ENCODE results near the gene SEMA5A. TPM values are rescaled to one million over a fixed set of nuclear protein-coding genes. Genes with fewer than 3 reads are reported as not detected.

Gene SEMA5A
- total RNA-seq, 1 experiment from 2014 or later: 9.3 TPM

GRCh38 chr5:9356351-9356825 lies 189.5 kb downstream of the SEMA5A start:
- H3K27me3 Mint-ChIP-seq (ENCODE audit: low read depth): no peaks in the 10 kb centered on the region
- TF ChIP-seq TP53 (CRISPR knock-in tag; IDR thresholded peaks at IDR 0.05): no peak
- no peak for TF ChIP-seq TCF7 (CRISPR knock-in tag; IDR thresholded peaks at IDR 0.05; ENCODE audit: low read depth)
- TF ChIP-seq ZNF416 (CRISPR knock-in tag; IDR thresholded peaks at IDR 0.05): no peak
- no peak for TF ChIP-seq ZNF396 (CRISPR knock-in tag; IDR thresholded peaks at IDR 0.05; ENCODE audit: borderline replicate concordance)
- no peak for TF ChIP-seq NFE2L1 (CRISPR knock-in tag; IDR thresholded peaks at IDR 0.05)
- TF ChIP-seq ZNF425 (CRISPR knock-in tag; conservative IDR thresholded peaks at IDR 0.05): no peak
- TF ChIP-seq NR1H2 (CRISPR knock-in tag; IDR thresholded peaks at IDR 0.05): no peak
- TF ChIP-seq SOX15 (CRISPR knock-in tag; IDR thresholded peaks at IDR 0.05): no peak
- no peak for TF ChIP-seq NFYB (CRISPR knock-in tag; conservative IDR thresholded peaks at IDR 0.05; ENCODE audit: low read depth)
- TF ChIP-seq MYBL2 (CRISPR knock-in tag; IDR thresholded peaks at IDR 0.05): no peak
- TF ChIP-seq CREM (CRISPR knock-in tag; IDR thresholded peaks at IDR 0.05): no peak
- no peak for TF ChIP-seq MAX (CRISPR knock-in tag; IDR thresholded peaks at IDR 0.05)
- TF ChIP-seq SP1 (CRISPR knock-in tag; conservative IDR thresholded peaks at IDR 0.05): no peak
- no peak overlapping the region for H3K27ac Mint-ChIP-seq
- ChIA-PET POLR2A (no interaction called here), CTCF (no interaction called here)
- H3K4me3 Mint-ChIP-seq: no peak overlapping the region
- ATAC-seq: no peak
- no peaks in the 10 kb centered on the region for H3K36me3 Mint-ChIP-seq
- H3K9me3 Mint-ChIP-seq: no peaks in the 10 kb centered on the region
- no peak for DNase-seq (ENCODE audit: low spot score)
- H3K4me1 Mint-ChIP-seq: 0 out of 2 replicates have a peak, but pooled peaks cover 4% of the 10 kb centered on the region

GRCh38 chr5:9354336-9355081 lies 191.4 kb downstream of the SEMA5A start:
- no peak overlapping the region for H3K27ac Mint-ChIP-seq
- ChIA-PET CTCF (interaction anchor here (0.8 kb wide), 1 partner anchor 15 kb away, joined by 3 read pairs; no protein-coding TSS in a partner anchor), POLR2A (interaction anchor here (0.7 kb wide), 1 partner anchor 196 kb away, joined by 3 read pairs; no protein-coding TSS in a partner anchor)
- H3K4me3 Mint-ChIP-seq: no peak overlapping the region
- TF ChIP-seq ATF6 (CRISPR knock-in tag; IDR thresholded peaks at IDR 0.05) (no peak), STAT6 (CRISPR knock-in tag; conservative IDR thresholded peaks at IDR 0.05; ENCODE audit: low read depth) (no peak), NR1H2 (CRISPR knock-in tag; IDR thresholded peaks at IDR 0.05) (no peak), ZNF396 (CRISPR knock-in tag; IDR thresholded peaks at IDR 0.05; ENCODE audit: borderline replicate concordance) (no peak), ZNF317 (CRISPR knock-in tag; IDR thresholded peaks at IDR 0.05; ENCODE audit: borderline replicate concordance, low read depth) (no peak), SMAD4 (CRISPR knock-in tag; IDR thresholded peaks at IDR 0.05) (no peak)
- DNase-seq (ENCODE audit: low spot score) (no peak), ATAC-seq (no peak)
- H3K9me3 Mint-ChIP-seq: no peaks in the 10 kb centered on the region
- H3K27me3 Mint-ChIP-seq (ENCODE audit: low read depth): no peaks in the 10 kb centered on the region
- H3K4me1 Mint-ChIP-seq: 0 out of 2 replicates have a peak, but pooled peaks cover 4% of the 10 kb centered on the region
- H3K36me3 Mint-ChIP-seq: no peaks in the 10 kb centered on the region

Measured in WTC11 (cell line).